ENCODE results near the gene XYLT1.

The XYLT1 gene

GRCh38 chr16:17454162-17454730, 16.5 kb downstream of the XYLT1 start:
- no peak for DNase-seq

GRCh38 chr16:17453364-17454038, 17.3 kb downstream of the XYLT1 start:
- no peak for DNase-seq

- DNase-seq, result no peak
These were observed 17.8 kb downstream of the XYLT1 start for GRCh38 chr16:17452922-17453321.

- peak; percentile 58 for DNase-seq
These were observed 18.9 kb downstream of the XYLT1 start for GRCh38 chr16:17451843-17452242.

GRCh38 chr16:17450291-17450690, 20.5 kb downstream of the XYLT1 start:
- DNase-seq, result no peak

- no peak for DNase-seq
These were observed 21.8 kb downstream of the XYLT1 start for GRCh38 chr16:17448640-17449638.

- no peak for DNase-seq
These were observed 23.6 kb downstream of the XYLT1 start for GRCh38 chr16:17447101-17447569.

GRCh38 chr16:17446661-17447060, 24.1 kb downstream of the XYLT1 start:
- DNase-seq, result no peak

- DNase-seq, result no peak
These were observed 25.3 kb downstream of the XYLT1 start for GRCh38 chr16:17445421-17445820.

GRCh38 chr16:17444658-17445057, 26.1 kb downstream of the XYLT1 start:
- DNase-seq, result no peak

- DNase-seq, result no peak
These were observed 30.6 kb downstream of the XYLT1 start for GRCh38 chr16:17440131-17440530.

GRCh38 chr16:17439580-17439979, 31.2 kb downstream of the XYLT1 start:
- no peak for DNase-seq

- DNase-seq, result no peak
These were observed 32.8 kb downstream of the XYLT1 start for GRCh38 chr16:17437981-17438380.

GRCh38 chr16:17437127-17437720, 33.5 kb downstream of the XYLT1 start:
- DNase-seq, result no peak

- DNase-seq, result no peak
These were observed 35.4 kb downstream of the XYLT1 start for GRCh38 chr16:17435318-17435717.

- no peak for DNase-seq
These were observed 36.9 kb downstream of the XYLT1 start for GRCh38 chr16:17433577-17434451.

- DNase-seq, result no peak
These were observed 37.7 kb downstream of the XYLT1 start for GRCh38 chr16:17432901-17433576.

GRCh38 chr16:17431968-17432625, 38.7 kb downstream of the XYLT1 start:
- no peak for DNase-seq

GRCh38 chr16:17431012-17431411, 39.7 kb downstream of the XYLT1 start:
- no peak for DNase-seq

- DNase-seq, result no peak
These were observed 44.3 kb downstream of the XYLT1 start for GRCh38 chr16:17426451-17426850.

GRCh38 chr16:17424771-17425170, 46.0 kb downstream of the XYLT1 start:
- DNase-seq, result no peak

All from SIG-M5 (cell line).